PC-9 (cell line): Measurements from ENCODE around the gene MYOZ2.

Source experiments
- CTCF ChIP-seq: fragments of 200-600 bp; sonication (generic); conservative IDR thresholded peaks from 2 replicates; pipeline ENCODE4 v1.6.1; 2017; ENCODE audit warnings: mixed run types, antibody characterized with exemption, mild to moderate bottlenecking, moderate library complexity
- EZH2 ChIP-seq: fragments of 200-600 bp; sonication (generic); IDR thresholded peaks from 2 replicates; pipeline ENCODE4 v1.8.0; 2017; ENCODE audit warnings: antibody characterized with exemption, low read depth

DNA sequence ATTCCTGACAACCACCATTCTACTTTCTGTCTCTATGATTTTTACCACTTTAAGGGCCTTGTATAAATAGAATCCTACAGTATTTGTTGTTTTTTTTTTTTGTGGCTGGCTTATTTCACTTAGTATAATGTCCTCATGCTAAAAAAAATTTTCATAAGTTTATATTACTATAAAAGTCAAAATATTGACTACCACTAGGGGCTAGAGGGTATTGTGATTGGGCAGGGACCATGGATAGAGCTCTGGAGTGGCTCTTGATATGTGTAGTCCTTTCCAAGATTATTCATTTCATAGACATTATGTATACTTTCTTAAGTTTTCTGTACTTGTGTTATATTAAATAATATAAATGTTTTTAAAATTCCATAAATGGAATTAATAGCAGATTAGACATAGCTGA is 34.6 kb downstream of the MYOZ2 start:
- no peak for TF ChIP-seq CTCF
- no peak for TF ChIP-seq EZH2
